Keratinocyte (primary cell): Measurements from ENCODE around the gene UBXN6.

Experiments used
- EZH2 ChIP-seq: IDR thresholded peaks from one replicate; pipeline ENCODE4 v1.6.1; 2012; ENCODE audit warnings: inconsistent platforms, mild to moderate bottlenecking, low read length, moderate library complexity
- TF ChIP-seq, protein P1 (sequence below), 3 experiments: IDR thresholded peaks in 1 of 3; conservative IDR thresholded peaks in 1 of 3; optimal IDR thresholded peaks in 1 of 3; 2 replicates in 2 of 3; 3 replicates in 1 of 3; pipeline versions ENCODE3 to v1.5.1; 2011; ENCODE audit warnings: low read length in 3 of 3, mild to moderate bottlenecking in 3 of 3, moderate library complexity in 2 of 3, control low read depth in 1 of 3, inconsistent platforms in 1 of 3; ENCODE audit not compliant: insufficient read depth in 2 of 3; ENCODE audit errors: extremely low read depth in 1 of 3

DNA sequence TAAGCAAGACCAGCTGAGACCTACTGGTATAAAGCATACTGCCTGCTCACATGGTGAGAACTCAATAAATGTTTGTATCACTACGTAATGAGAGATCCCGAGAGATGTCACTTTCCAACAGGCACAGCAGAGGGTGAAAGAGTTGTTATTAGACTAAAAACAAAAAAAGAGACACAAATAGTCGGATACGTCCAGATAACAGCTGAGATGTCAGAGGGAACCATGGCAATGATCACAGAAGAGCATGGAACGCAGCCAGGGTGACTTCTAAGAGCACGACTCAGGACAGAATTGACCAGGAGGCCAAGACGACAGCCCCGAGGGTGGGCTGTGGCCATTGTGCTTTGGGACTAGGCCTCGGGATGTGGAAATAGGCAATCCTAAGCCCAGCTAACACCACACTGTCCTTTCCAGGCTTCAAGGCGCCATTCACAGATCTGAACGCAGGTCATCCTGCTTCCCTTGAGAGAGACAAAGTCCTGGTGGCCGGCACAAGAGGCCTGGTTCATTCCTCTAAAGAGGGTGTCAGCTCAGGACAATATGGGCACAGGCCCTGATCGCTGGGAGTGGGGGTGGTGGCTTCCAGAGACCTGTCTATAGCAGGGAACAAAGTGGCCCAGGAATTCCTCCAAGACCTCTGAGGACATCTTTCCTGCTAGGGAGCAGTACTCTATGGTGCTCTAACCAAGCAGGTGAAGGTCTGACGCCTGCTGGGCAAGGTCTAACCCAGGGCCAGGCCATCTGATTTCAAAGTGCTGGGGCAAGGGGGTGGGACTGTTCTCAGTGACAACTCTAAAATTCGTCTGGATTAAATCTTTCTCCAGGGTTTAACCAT lies 60.4 kb downstream of the UBXN6 start:
- TF ChIP-seq, protein P1, sequence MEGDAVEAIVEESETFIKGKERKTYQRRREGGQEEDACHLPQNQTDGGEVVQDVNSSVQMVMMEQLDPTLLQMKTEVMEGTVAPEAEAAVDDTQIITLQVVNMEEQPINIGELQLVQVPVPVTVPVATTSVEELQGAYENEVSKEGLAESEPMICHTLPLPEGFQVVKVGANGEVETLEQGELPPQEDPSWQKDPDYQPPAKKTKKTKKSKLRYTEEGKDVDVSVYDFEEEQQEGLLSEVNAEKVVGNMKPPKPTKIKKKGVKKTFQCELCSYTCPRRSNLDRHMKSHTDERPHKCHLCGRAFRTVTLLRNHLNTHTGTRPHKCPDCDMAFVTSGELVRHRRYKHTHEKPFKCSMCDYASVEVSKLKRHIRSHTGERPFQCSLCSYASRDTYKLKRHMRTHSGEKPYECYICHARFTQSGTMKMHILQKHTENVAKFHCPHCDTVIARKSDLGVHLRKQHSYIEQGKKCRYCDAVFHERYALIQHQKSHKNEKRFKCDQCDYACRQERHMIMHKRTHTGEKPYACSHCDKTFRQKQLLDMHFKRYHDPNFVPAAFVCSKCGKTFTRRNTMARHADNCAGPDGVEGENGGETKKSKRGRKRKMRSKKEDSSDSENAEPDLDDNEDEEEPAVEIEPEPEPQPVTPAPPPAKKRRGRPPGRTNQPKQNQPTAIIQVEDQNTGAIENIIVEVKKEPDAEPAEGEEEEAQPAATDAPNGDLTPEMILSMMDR (optimal IDR thresholded peaks at IDR 0.05 in 1 of 3, IDR thresholded peaks at IDR 0.05 in 1 of 3, conservative IDR thresholded peaks at IDR 0.05 in 1 of 3; ENCODE audit: extremely low read depth in 1 of 3, insufficient read depth in 2 of 3, low read length in 3 of 3): no peak
- TF ChIP-seq EZH2: no peak
